SK-N-SH (cell line): ENCODE results near the gene PARD6A.

Experiments used
- CTCF ChIP-seq: fragments of 200-600 bp; sonication (generic); IDR thresholded peaks from 2 replicates; pipeline ENCODE4 v1.6.1; 2017; ENCODE audit warnings: antibody characterized with exemption, mild to moderate bottlenecking, moderate library complexity
- EP300 ChIP-seq, 2 experiments: IDR thresholded peaks; 2 replicates each; pipeline versions ENCODE4 v1.4.0 to v1.6.1; 2012; ENCODE audit warnings: borderline replicate concordance in 1 of 2, low read depth in 1 of 2, low read length in 1 of 2
- REST ChIP-seq: IDR thresholded peaks from 2 replicates; pipeline ENCODE4 v1.6.1; 2012; ENCODE audit warnings: mild to moderate bottlenecking, low read depth, low read length, moderate library complexity
- ZBTB33 ChIP-seq: IDR thresholded peaks from 2 replicates; pipeline ENCODE4 v1.4.0; 2012; ENCODE audit warnings: low read depth, borderline replicate concordance

GRCh38 chr16:67657017-67657608, 3.6 kb upstream of the PARD6A start:
- TF ChIP-seq ZBTB33 (no peak), REST (no peak), CTCF (no peak), EP300 (IDR thresholded peaks at IDR 0.05; ENCODE audit: borderline replicate concordance in 1 of 2, low read depth in 1 of 2, low read length in 1 of 2) (no peak)
